Measurements from ENCODE around the gene RNF144B.

DNA sequence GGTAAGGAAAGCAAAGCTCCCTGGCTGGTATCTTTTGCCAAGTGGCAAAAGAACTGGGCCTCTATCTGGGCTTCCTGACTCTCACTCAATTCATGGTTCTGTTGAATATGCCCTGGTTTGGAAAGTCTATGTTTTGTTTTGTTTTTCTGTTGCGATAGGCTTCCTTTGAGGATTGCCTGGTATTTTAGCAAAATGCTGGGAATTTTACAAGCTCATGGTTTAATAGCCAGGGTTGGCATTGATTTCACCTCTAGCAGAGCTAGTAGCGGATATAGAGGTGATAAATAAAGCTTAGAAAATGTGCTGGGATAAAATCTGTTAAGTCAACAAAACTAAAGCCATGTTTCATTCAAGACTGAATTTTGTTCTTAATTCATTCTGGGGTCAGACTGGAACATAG is 109.9 kb downstream of the RNF144B start:
- no peak for TF ChIP-seq POGK (CRISPR knock-in tag; conservative IDR thresholded peaks at IDR 0.05)
- no peak for TF ChIP-seq SIN3A (IDR thresholded peaks at IDR 0.05; ENCODE audit: borderline replicate concordance, low read depth, low read length)
- no peak for TF ChIP-seq CTCF (CRISPR knock-in tag; IDR thresholded peaks at IDR 0.05)
